ENCODE results near the gene PBX2.

GRCh38 chr6:32158052-32158451 is 31.9 kb downstream of the PBX2 start:
- TF ChIP-seq CTCF (IDR thresholded peaks at IDR 0.05) = no peak
- TF ChIP-seq POLR2AphosphoS5 (IDR thresholded peaks at IDR 0.05) = no peak

Measured in breast epithelium (tissue), 3 donors.